ENCODE data around the gene HYAL1. TPM values are rescaled to one million over a fixed set of nuclear protein-coding genes. Genes with fewer than 3 reads are reported as not detected.

HYAL1 gene
- total RNA-seq, 1 donor from 2014 or later: 0.47 TPM

GRCh38 chr3:50342813-50343633 is 39.6 kb upstream of the HYAL1 start:
- ChIA-PET POLR2A (interaction anchor here (1.0 to 1.4 kb wide), 3 partner anchors 8 to 226 kb away, joined by 3 to 6 read pairs (median 5); partner anchors contain the start of genes CYB561D2, HEMK1 and NPRL2), CTCF (no interaction called here)
- Mint-ChIP-seq H3K36me3 (ENCODE audit: low read depth) (peaks cover 7% of the 10 kb centered on the region), H3K9me3 (no peaks in the 10 kb centered on the region), H3K4me3 (no peak overlapping the region), H3K27me3 (no peaks in the 10 kb centered on the region), H3K4me1 (peaks cover 55% of the 10 kb centered on the region), H3K27ac (peak overlapping the region; percentile 41)
- TF ChIP-seq, protein P1, sequence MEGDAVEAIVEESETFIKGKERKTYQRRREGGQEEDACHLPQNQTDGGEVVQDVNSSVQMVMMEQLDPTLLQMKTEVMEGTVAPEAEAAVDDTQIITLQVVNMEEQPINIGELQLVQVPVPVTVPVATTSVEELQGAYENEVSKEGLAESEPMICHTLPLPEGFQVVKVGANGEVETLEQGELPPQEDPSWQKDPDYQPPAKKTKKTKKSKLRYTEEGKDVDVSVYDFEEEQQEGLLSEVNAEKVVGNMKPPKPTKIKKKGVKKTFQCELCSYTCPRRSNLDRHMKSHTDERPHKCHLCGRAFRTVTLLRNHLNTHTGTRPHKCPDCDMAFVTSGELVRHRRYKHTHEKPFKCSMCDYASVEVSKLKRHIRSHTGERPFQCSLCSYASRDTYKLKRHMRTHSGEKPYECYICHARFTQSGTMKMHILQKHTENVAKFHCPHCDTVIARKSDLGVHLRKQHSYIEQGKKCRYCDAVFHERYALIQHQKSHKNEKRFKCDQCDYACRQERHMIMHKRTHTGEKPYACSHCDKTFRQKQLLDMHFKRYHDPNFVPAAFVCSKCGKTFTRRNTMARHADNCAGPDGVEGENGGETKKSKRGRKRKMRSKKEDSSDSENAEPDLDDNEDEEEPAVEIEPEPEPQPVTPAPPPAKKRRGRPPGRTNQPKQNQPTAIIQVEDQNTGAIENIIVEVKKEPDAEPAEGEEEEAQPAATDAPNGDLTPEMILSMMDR (IDR thresholded peaks at IDR 0.05): no peak
- DNase-seq (no peak), ATAC-seq (ENCODE audit: low read depth) (no peak)
- intact Hi-C loops (cut with micrococcal nuclease): no loop called here

GRCh38 chr3:50341996-50342650 is 38.7 kb upstream of the HYAL1 start:
- no peak for ATAC-seq (ENCODE audit: low read depth)
- TF ChIP-seq, protein P1 (IDR thresholded peaks at IDR 0.05): no peak
- H3K27ac Mint-ChIP-seq: peak overlapping the region; percentile 46
- DNase-seq: no peak
- POLR2A ChIA-PET: interaction anchor here (1.0 to 3.2 kb wide), 3 partner anchors 8 to 43 kb away, joined by 3 to 15 read pairs (median 6); partner anchors contain the start of genes CYB561D2, HYAL3, NAA80 and NPRL2
- H3K27me3 Mint-ChIP-seq: no peaks in the 10 kb centered on the region
- H3K36me3 Mint-ChIP-seq (ENCODE audit: low read depth): peaks cover 4% of the 10 kb centered on the region
- H3K4me3 Mint-ChIP-seq: peak overlapping the region; percentile 48
- CTCF ChIA-PET: no interaction called here
- H3K9me3 Mint-ChIP-seq: no peaks in the 10 kb centered on the region
- intact Hi-C loops (cut with micrococcal nuclease): no loop called here
- peaks cover 51% of the 10 kb centered on the region for H3K4me1 Mint-ChIP-seq

- H3K4me1 Mint-ChIP-seq: peaks cover 52% of the 10 kb centered on the region
- DNase-seq (no peak), ATAC-seq (ENCODE audit: low read depth) (no peak)
- H3K36me3 Mint-ChIP-seq (ENCODE audit: low read depth): peaks cover 6% of the 10 kb centered on the region
- H3K27ac Mint-ChIP-seq: peak overlapping the region; percentile 96
- H3K4me3 Mint-ChIP-seq: peak overlapping the region; percentile 95
- intact Hi-C loops (cut with micrococcal nuclease): no loop called here
- H3K9me3 Mint-ChIP-seq: no peaks in the 10 kb centered on the region
- POLR2A ChIA-PET: interaction anchor here (0.7 to 6.5 kb wide), 11 partner anchors 7 to 1065 kb away, joined by 3 to 195 read pairs (median 6); partner anchors contain the start of genes CYB561D2, GNAI2, HEMK1 and HYAL2
- CTCF ChIA-PET: no interaction called here
- TF ChIP-seq, protein P1 (IDR thresholded peaks at IDR 0.05): no peak
- H3K27me3 Mint-ChIP-seq: no peaks in the 10 kb centered on the region
Measured at GRCh38 chr3:50341537-50341936, 38.2 kb upstream of the HYAL1 start.

DNA sequence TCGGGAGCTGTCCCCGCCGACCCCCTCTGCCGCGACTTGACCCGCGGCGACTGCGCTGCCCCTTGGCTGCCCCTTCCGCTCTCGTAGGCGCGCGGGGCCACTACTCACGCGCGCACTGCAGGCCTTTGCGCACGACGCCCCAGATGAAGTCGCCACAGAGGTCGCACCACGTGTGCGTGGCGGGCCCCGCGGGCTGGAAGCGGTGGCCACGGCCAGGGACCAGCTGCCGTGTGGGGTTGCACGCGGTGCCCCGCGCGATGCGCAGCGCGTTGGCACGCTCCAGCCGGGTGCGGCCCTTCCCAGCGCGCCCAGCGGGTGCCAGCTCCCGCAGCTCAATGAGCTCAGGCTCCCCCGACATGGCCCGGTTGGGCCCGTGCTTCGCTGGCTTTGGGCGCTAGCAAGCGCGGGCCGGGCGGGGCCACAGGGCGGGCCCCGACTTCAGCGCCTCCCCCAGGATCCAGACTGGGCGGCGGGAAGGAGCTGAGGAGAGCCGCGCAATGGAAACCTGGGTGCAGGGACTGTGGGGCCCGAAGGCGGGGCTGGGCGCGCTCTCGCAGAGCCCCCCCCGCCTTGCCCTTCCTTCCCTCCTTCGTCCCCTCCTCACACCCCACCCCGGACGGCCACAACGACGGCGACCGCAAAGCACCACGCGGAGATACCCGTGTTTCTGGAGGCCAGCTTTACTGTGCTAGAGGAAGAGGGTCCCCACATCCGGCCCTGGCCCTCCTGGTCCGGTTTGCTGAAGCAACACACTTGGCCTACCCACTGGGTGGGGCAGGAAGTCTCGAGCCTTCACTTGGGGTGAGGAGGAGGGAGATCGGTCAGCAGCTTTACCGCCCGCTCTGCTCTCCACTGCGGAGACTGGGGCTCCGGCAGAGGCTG is 37.3 kb upstream of the HYAL1 start, which contains the start of gene RASSF1:
Gene RASSF1 (minus strand): TSS at position 389 of the 882 bp plus-strand sequence. CDS start 31 bp downstream, at position 358.
- intact Hi-C loops (cut with micrococcal nuclease): loop anchor here (1.0 kb wide), 1 partner anchor 10 kb away; the partner anchor contains the start of genes CYB561D2 and NPRL2
- no peaks in the 10 kb centered on the region for H3K27me3 Mint-ChIP-seq
- peak within 1 kb of the TSS; percentile 95 for H3K4me3 Mint-ChIP-seq
- ChIA-PET POLR2A (interaction anchor here (0.6 to 6.5 kb wide), 17 partner anchors 8 to 1885 kb away, joined by 3 to 195 read pairs (median 4); partner anchors contain the start of genes CYB561D2, GNAI2, HEMK1 and HYAL2), CTCF (interaction anchor here (0.9 to 1.8 kb wide), 2 partner anchors 10 to 19 kb away, joined by 3 to 6 read pairs; partner anchors contain the start of genes CYB561D2 and NPRL2)
- peaks cover 9% of the 10 kb centered on the region for H3K36me3 Mint-ChIP-seq (ENCODE audit: low read depth)
- ATAC-seq (ENCODE audit: low read depth): peak; percentile 10
- no peaks in the 10 kb centered on the region for H3K9me3 Mint-ChIP-seq
- DNase-seq: peak; percentile 61
- TF ChIP-seq, protein P1 (IDR thresholded peaks at IDR 0.05): no peak
- H3K4me1 Mint-ChIP-seq: peaks cover 55% of the 10 kb centered on the region
- H3K27ac Mint-ChIP-seq: peak within 1 kb of the TSS; percentile 98
